H1 (cell line): ENCODE data around the gene FHIP1B. TPM values are rescaled to one million over a fixed set of nuclear protein-coding genes. Genes with fewer than 3 reads are reported as not detected.

Experiments
- CTCF ChIA-PET: fragments of 300-600 bp; sonication (Branson Sonifier 250); formaldehyde crosslinking; loops from one replicate; lab custom pipeline; 2021; ENCODE audit not compliant: partially characterized antibody; lab: Charles Lee
- POLR2A ChIA-PET: fragments of 300-600 bp; sonication (Branson Sonifier 250); formaldehyde crosslinking; loops from one replicate; lab custom pipeline; 2021; ENCODE audit warnings: inconsistent platforms; ENCODE audit not compliant: partially characterized antibody; lab: Charles Lee
- DNase-seq, 2 experiments: peaks; one replicate each; pipeline versions ENCODE4 v3.0.0 to v3.0.0-alpha.2; 2010 to 2022; ENCODE audit warnings: low spot score in 2 of 2, low read depth in 1 of 2, mixed read lengths in 1 of 2
- FAIRE-seq: peaks from 2 replicates; lab custom pipeline; 2011; peaks lifted over from hg19 to GRCh38; lab: Jason Lieb, UNC
- H2AFZ ChIP-seq: 2 replicates; pipeline ENCODE4 v1.8.1; 2012; ENCODE audit warnings: low read length, inconsistent platforms
- H2AK5ac ChIP-seq: 2 replicates; pipeline ENCODE4 v1.6.1; 2013; ENCODE audit warnings: low read depth, low read length
- H2BK120ac ChIP-seq: replicated peaks from 2 replicates; pipeline ENCODE3; 2013; ENCODE audit warnings: low read depth, low read length, inconsistent platforms
- H2BK12ac ChIP-seq: 2 replicates; pipeline ENCODE4 v1.6.1; 2013; ENCODE audit warnings: low read depth, low read length
- H2BK15ac ChIP-seq: 2 replicates; pipeline ENCODE4 v1.6.1; 2013; ENCODE audit warnings: low read length
- H2BK20ac ChIP-seq: 2 replicates; pipeline ENCODE4 v1.6.1; 2013; ENCODE audit warnings: low read length
- H2BK5ac ChIP-seq: 2 replicates; pipeline ENCODE4 v1.6.1; 2013; ENCODE audit warnings: low read depth, low read length
- H3K14ac ChIP-seq: 2 replicates; pipeline ENCODE4 v1.6.1; 2013; ENCODE audit warnings: inconsistent platforms; ENCODE audit not compliant: insufficient read length
- H3K18ac ChIP-seq: 2 replicates; pipeline ENCODE4 v1.6.1; 2013; ENCODE audit warnings: low read length; ENCODE audit errors: extremely low read depth
- H3K23ac ChIP-seq: 2 replicates; pipeline ENCODE4 v1.6.1; 2013; ENCODE audit warnings: inconsistent platforms; ENCODE audit not compliant: insufficient read length
- H3K23me2 ChIP-seq: 2 replicates; pipeline ENCODE4 v1.6.1; 2013; ENCODE audit warnings: low read depth, low read length
- H3K27ac ChIP-seq: 2 replicates; pipeline ENCODE4 v1.6.1; 2011; ENCODE audit warnings: low read depth, low read length, inconsistent platforms
- H3K27me3 ChIP-seq, 4 experiments: replicated peaks in 1 of 4; 1 replicate in 1 of 4; 2 replicates in 3 of 4; pipeline versions ENCODE4 v1.6.1 to v1.8.1; 2011 to 2013; ENCODE audit warnings: low read length in 3 of 4, mild to moderate bottlenecking in 3 of 4, inconsistent platforms in 2 of 4, mixed read lengths in 2 of 4, moderate library complexity in 1 of 4; ENCODE audit not compliant: control insufficient read depth in 3 of 4, insufficient read depth in 3 of 4; ENCODE audit errors: extremely low read depth in 1 of 4
- H3K36me3 ChIP-seq, 4 experiments: 2 replicates each; pipeline versions ENCODE4 v1.6.1 to v1.8.1; 2011 to 2013; ENCODE audit warnings: mild to moderate bottlenecking in 4 of 4, low read length in 3 of 4, moderate library complexity in 2 of 4, control low read depth in 1 of 4, inconsistent platforms in 1 of 4; ENCODE audit not compliant: insufficient read depth in 4 of 4, control insufficient read depth in 2 of 4
- H3K4ac ChIP-seq: replicated peaks from 2 replicates; pipeline ENCODE3; 2013; ENCODE audit warnings: low read length, low read depth, mixed read lengths, inconsistent platforms; ENCODE audit not compliant: insufficient read length
- H3K4me1 ChIP-seq, 4 experiments: replicated peaks in 1 of 4; 1 replicate in 1 of 4; 2 replicates in 3 of 4; pipeline versions ENCODE4 v1.6.1 to v1.8.1; 2011 to 2013; ENCODE audit warnings: low read length in 3 of 4, inconsistent platforms in 2 of 4, mixed read lengths in 1 of 4; ENCODE audit not compliant: insufficient read depth in 4 of 4, control insufficient read depth in 3 of 4
- H3K4me2 ChIP-seq, 2 experiments: 2 replicates each; pipeline versions ENCODE4 v1.6.1 to v1.8.1; 2011 to 2013; ENCODE audit warnings: low read depth in 2 of 2, low read length in 2 of 2, control low read depth in 1 of 2, inconsistent platforms in 1 of 2, mild to moderate bottlenecking in 1 of 2; ENCODE audit not compliant: insufficient read depth in 1 of 2
- H3K4me3 ChIP-seq, 4 experiments: fragments of 200-600, 300-600 bp in 1 of 4; sonication (generic), shearing (Covaris generic), sonication (Bioruptor Twin) in 1 of 4; 2 replicates each; pipeline versions ENCODE4 v1.5.1 to v1.8.1; 2011 to 2016; ENCODE audit warnings: low read length in 4 of 4, low read depth in 3 of 4, control low read depth in 2 of 4, inconsistent platforms in 2 of 4, mild to moderate bottlenecking in 2 of 4, mixed read lengths in 1 of 4, moderate library complexity in 1 of 4; ENCODE audit not compliant: insufficient read depth in 2 of 4; ENCODE audit errors: extremely low read depth in 1 of 4
- H3K56ac ChIP-seq: replicated peaks from 2 replicates; pipeline ENCODE3; 2013; ENCODE audit warnings: low read depth, mild to moderate bottlenecking, mixed read lengths, low read length, inconsistent platforms; ENCODE audit not compliant: insufficient read length
- H3K79me1 ChIP-seq: 2 replicates; pipeline ENCODE4 v1.6.1; 2013; ENCODE audit warnings: low read depth, low read length, control low read depth
- H3K79me2 ChIP-seq, 2 experiments: 2 replicates each; pipeline versions ENCODE4 v1.6.1 to v1.8.1; 2012 to 2013; ENCODE audit warnings: low read length in 2 of 2, mild to moderate bottlenecking in 2 of 2, inconsistent platforms in 1 of 2; ENCODE audit not compliant: insufficient read depth in 2 of 2, control insufficient read depth in 1 of 2
- H3K9ac ChIP-seq, 4 experiments: replicated peaks in 1 of 4; 1 replicate in 1 of 4; 2 replicates in 3 of 4; pipeline versions ENCODE4 v1.6.1 to v1.8.1; 2011 to 2013; ENCODE audit warnings: low read depth in 3 of 4, low read length in 3 of 4, control low read depth in 2 of 4, mild to moderate bottlenecking in 2 of 4, moderate library complexity in 2 of 4, inconsistent platforms in 1 of 4; ENCODE audit errors: extremely low read depth in 1 of 4
- H3K9me3 ChIP-seq, 2 experiments: 2 replicates each; pipeline versions ENCODE4 v1.6.1 to v1.8.1; 2012 to 2013; ENCODE audit warnings: mild to moderate bottlenecking in 2 of 2, moderate library complexity in 2 of 2, control low read depth in 1 of 2, inconsistent platforms in 1 of 2, low read depth in 1 of 2, low read length in 1 of 2, mixed read lengths in 1 of 2; ENCODE audit not compliant: insufficient read depth in 2 of 2
- H4K20me1 ChIP-seq, 2 experiments: replicated peaks in 1 of 2; 2 replicates each; pipeline versions ENCODE3 to v1.8.1; 2011 to 2013; ENCODE audit warnings: inconsistent platforms in 2 of 2, low read length in 2 of 2, mild to moderate bottlenecking in 1 of 2; ENCODE audit not compliant: insufficient read depth in 2 of 2, control insufficient read depth in 1 of 2
- H4K5ac ChIP-seq: 2 replicates; pipeline ENCODE4 v1.6.1; 2013; ENCODE audit warnings: low read length, low read depth, mixed read lengths, inconsistent platforms; ENCODE audit not compliant: insufficient read length
- H4K8ac ChIP-seq: 2 replicates; pipeline ENCODE4 v1.8.0; 2013; ENCODE audit warnings: mild to moderate bottlenecking, moderate library complexity, low read length, inconsistent platforms; ENCODE audit not compliant: insufficient read depth; ENCODE audit errors: extremely low read depth
- H4K91ac ChIP-seq: replicated peaks from 2 replicates; pipeline ENCODE3; 2013; ENCODE audit warnings: low read length, mixed read lengths, inconsistent platforms; ENCODE audit not compliant: insufficient read length
- ASH2L ChIP-seq: fragments of 200-600, 300-600 bp; sonication (generic); IDR thresholded peaks from one replicate; pipeline ENCODE4 v1.7.1; 2017; ENCODE audit warnings: low read length
- CBX8 ChIP-seq: fragments of 300-800, 300-1000 bp; sonication (generic); IDR thresholded peaks from 2 replicates; pipeline ENCODE4 v1.7.1; 2016; ENCODE audit warnings: low read depth, low read length, borderline replicate concordance
- EGR1 ChIP-seq: IDR thresholded peaks from 2 replicates; pipeline ENCODE4 v1.6.1; 2011; ENCODE audit warnings: low read depth, low read length, borderline replicate concordance
- PHF8 ChIP-seq: fragments of 200-600 bp; sonication (generic); conservative IDR thresholded peaks from 2 replicates; pipeline ENCODE4 v1.7.1; 2012; ENCODE audit warnings: low read depth, mild to moderate bottlenecking, inconsistent platforms, low read length, moderate library complexity
- RNF2 ChIP-seq: fragments of 200-900, 300-1000 bp; sonication (generic); IDR thresholded peaks from 2 replicates; pipeline ENCODE4 v1.7.1; 2016; ENCODE audit warnings: borderline replicate concordance, low read depth, mild to moderate bottlenecking, antibody characterized with exemption, low read length; ENCODE audit not compliant: poor library complexity, severe bottlenecking; ENCODE audit errors: missing control alignments
- SAP30 ChIP-seq: fragments of 300-600 bp; sonication (generic); IDR thresholded peaks from 2 replicates; pipeline ENCODE4 v1.7.1; 2012; ENCODE audit warnings: low read length, moderate library complexity, mild to moderate bottlenecking, inconsistent platforms; ENCODE audit not compliant: insufficient read depth, insufficient replicate concordance
- SRF ChIP-seq: IDR thresholded peaks from 2 replicates; pipeline ENCODE4 v1.6.1; 2011; ENCODE audit warnings: mild to moderate bottlenecking, low read depth, low read length, moderate library complexity
- SUZ12 ChIP-seq: fragments of 200-600 bp; sonication (generic); IDR thresholded peaks from 2 replicates; pipeline ENCODE4 v1.6.1; 2012; ENCODE audit warnings: mild to moderate bottlenecking, inconsistent platforms, low read length, moderate library complexity, mixed read lengths
- TEAD4 ChIP-seq: IDR thresholded peaks from 2 replicates; pipeline ENCODE4 v1.6.1; 2012; ENCODE audit warnings: low read depth, low read length, inconsistent platforms, mixed read lengths
- WGBS, 2 experiments: shearing (Covaris generic) in 1 of 2; methylation state at CpG; one replicate each; pipeline versions ENCODE4 v1.1.6 to v1.1.7; 2013 to 2015; ENCODE audit warnings: low lambda C conversion rate in 2 of 2, mixed read lengths in 2 of 2, inconsistent platforms in 1 of 2, low coverage in 1 of 2, missing lambda C conversion rate in 1 of 2; ENCODE audit not compliant: insufficient replicate concordance in 2 of 2, insufficient coverage in 1 of 2, insufficient read length in 1 of 2; ENCODE audit errors: extremely low coverage in 1 of 2, missing lambda C conversion rate in 1 of 2; 5-methylcytosine and 5-hydroxymethylcytosine counted together
- polyA plus RNA-seq, 7 experiments: library from polyadenylated mRNA; depleted of rRNA in 3 of 7; stranded (reverse) in 5 of 7; unstranded in 2 of 7; fragments of >200 nt in 5 of 7; fragments of 200-250 nt in 2 of 7; gene quantifications; 1 replicate in 5 of 7; 2 replicates in 1 of 7; 4 replicates in 1 of 7; pipeline versions ENCODE4 v1.2.1 to v1.2.3, GENCODE V29; 2011 to 2013; ENCODE audit warnings: missing spikeins in 2 of 7, mixed read lengths in 2 of 7
- total RNA-seq: library from RNA; stranded (reverse); fragmentation: NEBNext Ultra II Directional; extraction: Animal tissue kit (Norgen Biotek cat#: 25700); gene quantifications from 2 replicates; pipeline ENCODE4 v1.2.1, GENCODE V29; 2021
- TF ChIP-seq, protein P1 (sequence below): IDR thresholded peaks from 2 replicates; pipeline ENCODE4 v1.6.1; 2011; ENCODE audit warnings: low read depth, mild to moderate bottlenecking, low read length; ENCODE audit not compliant: insufficient read depth
- TF ChIP-seq, protein P2 (sequence below): IDR thresholded peaks from 2 replicates; pipeline ENCODE4 v1.6.1; 2012; ENCODE audit warnings: low read length, inconsistent platforms

Gene FHIP1B
- total and polyA plus RNA-seq, 2 of the 8 experiments (the other 6 are each of a cell fraction or from before 2014, with no cell fraction given): 16.8 to 41.9 TPM

DNA sequence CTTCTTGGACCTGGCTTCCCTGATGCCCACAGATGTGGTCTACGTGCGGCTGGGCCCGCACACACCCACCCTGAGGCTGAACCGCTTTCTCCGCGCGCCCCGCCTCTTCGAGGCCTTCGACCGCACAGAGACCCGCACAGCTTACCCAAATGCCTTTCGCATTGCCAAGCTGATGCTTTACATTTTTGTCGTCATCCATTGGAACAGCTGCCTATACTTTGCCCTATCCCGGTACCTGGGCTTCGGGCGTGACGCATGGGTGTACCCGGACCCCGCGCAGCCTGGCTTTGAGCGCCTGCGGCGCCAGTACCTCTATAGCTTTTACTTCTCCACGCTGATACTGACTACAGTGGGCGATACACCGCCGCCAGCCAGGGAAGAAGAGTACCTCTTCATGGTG is 5.7 kb upstream of the FHIP1B start:
- H3K23ac ChIP-seq: no peak overlapping the region
- H4K91ac ChIP-seq: no peak overlapping the region
- ChIA-PET CTCF (interaction anchor here (1.0 to 4.3 kb wide), 9 partner anchors 11 to 139 kb away, joined by 3 to 57 read pairs (median 5); no protein-coding TSS in a partner anchor), POLR2A (no interaction called here)
- H4K20me1 ChIP-seq: no peaks in the 10 kb centered on the region
- no peaks in the 10 kb centered on the region for H3K79me2 ChIP-seq
- H3K9ac ChIP-seq: no peak overlapping the region
- no peak overlapping the region for H2BK20ac ChIP-seq
- no peak overlapping the region for H2AK5ac ChIP-seq
- FAIRE-seq (no peak), DNase-seq (no peak)
- no peak overlapping the region for H3K27ac ChIP-seq
- no peak overlapping the region for H4K5ac ChIP-seq
- H2BK120ac ChIP-seq: no peak overlapping the region
- peaks cover 0 to 2% (median 1%) of the 10 kb centered on the region in 4 experiments; a peak in 1 of 7 replicates for H3K27me3 ChIP-seq
- no peak overlapping the region for H4K8ac ChIP-seq
- H3K36me3 ChIP-seq: no peaks in the 10 kb centered on the region
- peaks cover 3% of the 10 kb centered on the region for H3K23me2 ChIP-seq
- no peak overlapping the region for H2AFZ ChIP-seq
- H2BK12ac ChIP-seq: no peak overlapping the region
- H3K9me3 ChIP-seq: no peaks in the 10 kb centered on the region
- no peaks in the 10 kb centered on the region; a peak in 1 of 7 replicates for H3K4me1 ChIP-seq
- H3K4me3 ChIP-seq: no peak overlapping the region
- 96% methylated on average over 28 of the region's 28 CpGs; no CpG with 5 or more reads in 1 of the 2 experiments for WGBS, 2 experiments
- H3K4me2 ChIP-seq: no peak overlapping the region
- H2BK15ac ChIP-seq: no peak overlapping the region
- H3K14ac ChIP-seq: no peak overlapping the region
- H3K56ac ChIP-seq: no peak overlapping the region
- H2BK5ac ChIP-seq: no peak overlapping the region
- H3K18ac ChIP-seq: no peak overlapping the region
- H3K79me1 ChIP-seq: no peaks in the 10 kb centered on the region
- H3K4ac ChIP-seq: no peak overlapping the region
- TF ChIP-seq EGR1 (no peak), SRF (no peak), RNF2 (no peak), ASH2L (no peak), CBX8 (no peak), SAP30 (no peak), SUZ12 (no peak), TEAD4 (no peak), PHF8 (no peak)
- TF ChIP-seq, protein P1, sequence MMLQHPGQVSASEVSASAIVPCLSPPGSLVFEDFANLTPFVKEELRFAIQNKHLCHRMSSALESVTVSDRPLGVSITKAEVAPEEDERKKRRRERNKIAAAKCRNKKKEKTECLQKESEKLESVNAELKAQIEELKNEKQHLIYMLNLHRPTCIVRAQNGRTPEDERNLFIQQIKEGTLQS: no peak
- TF ChIP-seq, protein P2, sequence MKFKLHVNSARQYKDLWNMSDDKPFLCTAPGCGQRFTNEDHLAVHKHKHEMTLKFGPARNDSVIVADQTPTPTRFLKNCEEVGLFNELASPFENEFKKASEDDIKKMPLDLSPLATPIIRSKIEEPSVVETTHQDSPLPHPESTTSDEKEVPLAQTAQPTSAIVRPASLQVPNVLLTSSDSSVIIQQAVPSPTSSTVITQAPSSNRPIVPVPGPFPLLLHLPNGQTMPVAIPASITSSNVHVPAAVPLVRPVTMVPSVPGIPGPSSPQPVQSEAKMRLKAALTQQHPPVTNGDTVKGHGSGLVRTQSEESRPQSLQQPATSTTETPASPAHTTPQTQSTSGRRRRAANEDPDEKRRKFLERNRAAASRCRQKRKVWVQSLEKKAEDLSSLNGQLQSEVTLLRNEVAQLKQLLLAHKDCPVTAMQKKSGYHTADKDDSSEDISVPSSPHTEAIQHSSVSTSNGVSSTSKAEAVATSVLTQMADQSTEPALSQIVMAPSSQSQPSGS: no peak
